Neuronal stem cell (in vitro differentiated cells): Measurements from ENCODE around the gene PRPH2.

Experiments
- DNase-seq: peaks from one replicate; pipeline ENCODE4 v3.0.0-alpha.2; 2013; ENCODE audit warnings: low spot score
- H2AFZ ChIP-seq: one replicate; pipeline ENCODE4 v1.6.1; 2013; ENCODE audit warnings: mild to moderate bottlenecking, low read length, inconsistent platforms
- H2AK5ac ChIP-seq: 2 replicates; pipeline ENCODE4 v1.6.1; 2013; ENCODE audit warnings: low read depth, mild to moderate bottlenecking, inconsistent platforms, low read length, moderate library complexity, mixed read lengths
- H2BK120ac ChIP-seq: 2 replicates; pipeline ENCODE4 v1.6.1; 2013; ENCODE audit warnings: low read depth, mild to moderate bottlenecking, inconsistent platforms, low read length, moderate library complexity, mixed read lengths
- H2BK12ac ChIP-seq: one replicate; pipeline ENCODE4 v1.6.1; 2013; ENCODE audit warnings: low read length, inconsistent platforms
- H2BK15ac ChIP-seq: 2 replicates; pipeline ENCODE4 v1.6.1; 2013; ENCODE audit warnings: mild to moderate bottlenecking, low read length, inconsistent platforms, mixed read lengths
- H2BK5ac ChIP-seq: one replicate; pipeline ENCODE4 v1.6.1; 2013; ENCODE audit warnings: inconsistent platforms, mild to moderate bottlenecking, low read length, moderate library complexity
- H3K14ac ChIP-seq: one replicate; pipeline ENCODE4 v1.6.1; 2013; ENCODE audit warnings: low read length, inconsistent platforms
- H3K18ac ChIP-seq: 2 replicates; pipeline ENCODE4 v1.6.1; 2013; ENCODE audit warnings: low read length, inconsistent platforms
- H3K23ac ChIP-seq: 2 replicates; pipeline ENCODE4 v1.6.1; 2013; ENCODE audit warnings: low read depth, mild to moderate bottlenecking, mixed read lengths, low read length, inconsistent platforms; ENCODE audit not compliant: poor library complexity
- H3K27ac ChIP-seq: replicated peaks from 3 replicates; pipeline ENCODE4 v1.5.1; 2013; ENCODE audit warnings: low read length, inconsistent platforms
- H3K27me3 ChIP-seq, 3 experiments: 2 replicates each; pipeline ENCODE4 v1.6.1; 2013; ENCODE audit warnings: low read length in 3 of 3, mild to moderate bottlenecking in 2 of 3, inconsistent platforms in 1 of 3, low read depth in 1 of 3, mixed read lengths in 1 of 3, moderate library complexity in 1 of 3; ENCODE audit not compliant: control insufficient read depth in 3 of 3, insufficient read depth in 3 of 3
- H3K36me3 ChIP-seq, 2 donors: replicated peaks in 1 of 2; 2 replicates each; pipeline ENCODE4 v1.6.1; 2013; ENCODE audit warnings: low read length in 2 of 2; ENCODE audit not compliant: control insufficient read depth in 2 of 2, insufficient read depth in 2 of 2
- H3K4ac ChIP-seq: 2 replicates; pipeline ENCODE4 v1.6.1; 2013; ENCODE audit warnings: inconsistent platforms, mild to moderate bottlenecking, low read length, moderate library complexity
- H3K4me1 ChIP-seq, 2 donors: 1 replicate in 1 of 2; 2 replicates in 1 of 2; pipeline ENCODE4 v1.6.1; 2013; ENCODE audit warnings: low read length in 2 of 2, low read depth in 1 of 2; ENCODE audit not compliant: control insufficient read depth in 2 of 2, insufficient read depth in 1 of 2
- H3K4me2 ChIP-seq: one replicate; pipeline ENCODE4 v1.6.1; 2013; ENCODE audit warnings: mild to moderate bottlenecking, low read length, inconsistent platforms; ENCODE audit not compliant: insufficient read depth, poor library complexity, severe bottlenecking
- H3K4me3 ChIP-seq, 2 donors: 2 replicates each; pipeline ENCODE4 v1.5.1; 2013; ENCODE audit warnings: low read length in 2 of 2, mild to moderate bottlenecking in 2 of 2, inconsistent platforms in 1 of 2, moderate library complexity in 1 of 2
- H3K79me1 ChIP-seq: one replicate; pipeline ENCODE4 v1.6.1; 2013; ENCODE audit warnings: low read depth, mild to moderate bottlenecking, inconsistent platforms, low read length, moderate library complexity
- H3K9ac ChIP-seq: one replicate; pipeline ENCODE4 v1.6.1; 2013; ENCODE audit warnings: mild to moderate bottlenecking, low read depth, low read length, inconsistent platforms; ENCODE audit not compliant: poor library complexity
- H3K9me3 ChIP-seq, 2 donors: replicated peaks in 1 of 2; 2 replicates each; pipeline versions ENCODE3 to v1.6.1; 2013; ENCODE audit warnings: low read length in 2 of 2, mild to moderate bottlenecking in 2 of 2, inconsistent platforms in 1 of 2, low read depth in 1 of 2, mixed read lengths in 1 of 2, moderate library complexity in 1 of 2; ENCODE audit not compliant: control insufficient read depth in 2 of 2, insufficient read depth in 1 of 2
- H4K8ac ChIP-seq: one replicate; pipeline ENCODE4 v1.6.1; 2013; ENCODE audit warnings: low read depth, mild to moderate bottlenecking, inconsistent platforms, low read length, moderate library complexity
- H4K91ac ChIP-seq: one replicate; pipeline ENCODE4 v1.6.1; 2013; ENCODE audit warnings: low read length, low read depth, mild to moderate bottlenecking, inconsistent platforms; ENCODE audit not compliant: poor library complexity
- WGBS, 2 donors: extraction: QIAGEN DNeasy Blood & Tissue Kit; methylation state at CpG; one replicate each; pipeline ENCODE4 v1.1.7; 2013; ENCODE audit warnings: missing lambda C conversion rate in 2 of 2, mixed read lengths in 1 of 2; ENCODE audit not compliant: insufficient read length in 2 of 2, insufficient replicate concordance in 1 of 2; ENCODE audit errors: extremely low coverage in 2 of 2; 5-methylcytosine and 5-hydroxymethylcytosine counted together

PRPH2 gene

DNA sequence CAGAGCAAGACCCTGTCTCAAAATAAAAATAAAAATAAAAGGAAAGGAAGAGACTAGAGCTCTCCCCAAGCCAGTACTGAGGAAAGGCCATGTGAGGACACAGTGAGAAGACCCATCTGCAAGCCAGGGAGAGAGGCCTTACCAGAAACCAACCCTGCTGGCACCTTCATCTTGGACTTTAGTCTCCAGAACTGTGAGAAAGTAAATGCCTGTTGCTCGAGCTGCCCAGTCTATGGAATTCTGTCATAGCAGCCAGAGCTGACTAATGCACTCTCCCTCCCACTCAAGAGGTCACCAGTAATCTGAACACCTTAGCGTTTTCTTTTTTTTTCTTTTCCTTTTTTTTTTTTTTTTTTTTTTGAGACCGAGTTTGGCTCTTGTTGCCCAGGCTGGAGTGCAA is 7.3 kb upstream of the PRPH2 start:
- Histone ChIP-seq H3K27ac (no peak overlapping the region), H3K14ac (no peak overlapping the region), H3K79me1 (no peaks in the 10 kb centered on the region), H3K27me3 (peaks cover 0 to 8% (median 0%) of the 10 kb centered on the region in 3 experiments), H3K9me3 (no peaks in the 10 kb centered on the region), H2BK5ac (no peak overlapping the region), H2AK5ac (no peak overlapping the region), H3K23ac (no peak overlapping the region), H3K4ac (no peak overlapping the region), H3K4me2 (no peak overlapping the region), H3K4me1 (no peaks in the 10 kb centered on the region), H2BK15ac (no peak overlapping the region), H4K8ac (no peak overlapping the region), H2BK120ac (no peak overlapping the region), H2BK12ac (no peak overlapping the region), H2AFZ (no peak overlapping the region), H3K9ac (no peak overlapping the region), H3K4me3 (no peak overlapping the region), H4K91ac (no peak overlapping the region), H3K18ac (no peak overlapping the region), H3K36me3 (no peaks in the 10 kb centered on the region)
- no CpG with 5 or more reads among the region's 3 CpGs for WGBS, 2 donors
- DNase-seq = no peak

GRCh38 chr6:42727627-42728026 is 5.2 kb upstream of the PRPH2 start:
- Histone ChIP-seq H2BK12ac (peak overlapping the region; percentile 58), H3K4me3 (peak overlapping the region in 1 of 2 donors; percentile 56), H3K4me1 (no peaks in the 10 kb centered on the region), H2BK15ac (peak overlapping the region; percentile 49), H2BK5ac (peak overlapping the region; percentile 91), H3K4ac (peak overlapping the region; percentile 66), H2AFZ (no peak overlapping the region), H3K14ac (no peak overlapping the region), H2BK120ac (no peak overlapping the region), H3K36me3 (no peaks in the 10 kb centered on the region), H3K9me3 (no peaks in the 10 kb centered on the region), H3K4me2 (no peak overlapping the region), H3K9ac (peak overlapping the region; percentile 30), H2AK5ac (peak overlapping the region; percentile 75), H3K23ac (peak overlapping the region; percentile 20), H3K27me3 (peaks cover 0 to 10% (median 0%) of the 10 kb centered on the region in 3 experiments), H4K91ac (no peak overlapping the region), H3K79me1 (no peaks in the 10 kb centered on the region), H3K27ac (no peak overlapping the region), H3K18ac (no peak overlapping the region), H4K8ac (peak overlapping the region; percentile 73)
- WGBS, 2 donors = no CpG with 5 or more reads among the region's 22 CpGs
- no peak for DNase-seq

DNA sequence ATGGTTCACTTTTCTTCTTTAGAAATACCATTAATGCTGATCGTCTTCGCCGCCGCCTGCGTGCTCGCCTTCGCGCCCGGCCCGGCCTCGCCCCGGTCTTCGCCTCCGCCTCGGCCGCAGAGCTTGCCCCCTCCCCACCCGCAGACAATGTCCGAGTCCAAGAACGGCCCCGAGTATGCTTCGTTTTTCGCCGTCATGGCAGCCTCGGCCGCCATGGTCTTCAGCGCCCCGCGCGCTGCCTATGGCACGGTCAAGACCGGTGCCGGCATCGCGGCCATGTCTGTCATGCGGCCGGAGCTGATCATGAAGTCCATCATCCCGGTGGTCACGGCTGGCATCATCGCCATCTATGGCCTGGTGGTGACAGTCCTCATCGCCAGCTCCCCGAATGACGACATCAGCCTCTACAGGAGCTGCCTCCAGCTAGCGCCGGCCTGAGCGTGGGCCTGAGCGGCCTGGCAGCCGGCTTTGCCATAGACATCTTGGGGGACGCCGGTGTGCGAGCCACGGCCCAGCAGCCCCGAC is 4.8 kb upstream of the PRPH2 start:
- WGBS, 2 donors = no CpG with 5 or more reads among the region's 52 CpGs
- Histone ChIP-seq H2BK120ac (no peak overlapping the region), H3K4ac (peak overlapping the region; percentile 66), H3K18ac (no peak overlapping the region), H2AK5ac (peak overlapping the region; percentile 75), H4K91ac (no peak overlapping the region), H3K4me2 (no peak overlapping the region), H3K36me3 (no peaks in the 10 kb centered on the region), H3K14ac (no peak overlapping the region), H3K4me3 (peak overlapping the region in 1 of 2 donors; percentile 56), H3K4me1 (no peaks in the 10 kb centered on the region), H3K27me3 (peaks cover 0 to 10% (median 0%) of the 10 kb centered on the region in 3 experiments), H3K79me1 (no peaks in the 10 kb centered on the region), H2AFZ (peak overlapping the region; percentile 78), H2BK15ac (peak overlapping the region; percentile 49), H3K9me3 (no peaks in the 10 kb centered on the region), H3K23ac (peak overlapping the region; percentile 20), H2BK12ac (peak overlapping the region; percentile 58), H4K8ac (peak overlapping the region; percentile 73), H3K27ac (no peak overlapping the region), H3K9ac (peak overlapping the region; percentile 30), H2BK5ac (peak overlapping the region; percentile 91)
- DNase-seq = no peak

GRCh38 chr6:42726485-42727086 is 4.2 kb upstream of the PRPH2 start:
- WGBS, 2 donors = no CpG with 5 or more reads among the region's 14 CpGs
- Histone ChIP-seq H3K36me3 (no peaks in the 10 kb centered on the region), H3K27ac (no peak overlapping the region), H4K91ac (no peak overlapping the region), H3K4me2 (no peak overlapping the region), H3K23ac (no peak overlapping the region), H3K4me1 (no peaks in the 10 kb centered on the region), H2BK120ac (no peak overlapping the region), H2AK5ac (no peak overlapping the region), H2AFZ (peak overlapping the region; percentile 78), H3K4me3 (no peak overlapping the region), H2BK15ac (no peak overlapping the region), H3K14ac (no peak overlapping the region), H3K9me3 (no peaks in the 10 kb centered on the region), H3K27me3 (peaks cover 0 to 15% (median 0%) of the 10 kb centered on the region in 3 experiments), H3K9ac (no peak overlapping the region), H2BK5ac (no peak overlapping the region), H4K8ac (no peak overlapping the region), H2BK12ac (no peak overlapping the region), H3K18ac (no peak overlapping the region), H3K79me1 (no peaks in the 10 kb centered on the region), H3K4ac (no peak overlapping the region)
- DNase-seq = peak; percentile 74
